MM.1S (cell line): ENCODE measurements around the gene OLFML2A.

Source experiments
- CTCF ChIP-seq: fragments of 300-600 bp; sonication (generic); IDR thresholded peaks from 2 replicates; pipeline ENCODE4 v1.5.1; 2016; ENCODE audit warnings: antibody characterized with exemption, low read length, mixed read lengths
- EZH2phosphoT487 ChIP-seq: fragments of 300-600 bp; sonication (generic); IDR thresholded peaks from 2 replicates; pipeline ENCODE4 v1.6.1; 2018; ENCODE audit warnings: antibody characterized with exemption, low read length

GRCh38 chr9:124805186-124805585, 28.3 kb downstream of the OLFML2A start:
- TF ChIP-seq CTCF: no peak
- no peak for TF ChIP-seq EZH2phosphoT487
